Omental fat pad (tissue), 4 donors: Measurements from ENCODE around the gene ITM2C. TPM values are rescaled to one million over a fixed set of nuclear protein-coding genes. Genes with fewer than 3 reads are reported as not detected.

Source experiments
- ATAC-seq: fragments of 150-250 bp; one replicate; pipeline ENCODE4 v1.9.1; 2016; ENCODE audit warnings: mild to moderate bottlenecking, moderate library complexity; ENCODE audit not compliant: low FRiP score
- DNase-seq: peaks from one replicate; pipeline ENCODE4 v3.0.0-alpha.2; 2019; ENCODE audit warnings: low spot score
- total RNA-seq, 4 donors: library from RNA; depleted of rRNA; stranded (reverse); fragments of >200 nt; gene quantifications; one replicate each; pipeline ENCODE4 v1.1.0, GENCODE V29; 2016
- TF ChIP-seq, protein P1 (sequence below), 3 donors: fragments of 450-650 bp; IDR thresholded peaks; one replicate each; pipeline ENCODE4 v1.5.1; 2016 to 2017; ENCODE audit warnings: antibody characterized with exemption in 3 of 3, mild to moderate bottlenecking in 3 of 3, moderate library complexity in 2 of 3

ITM2C gene
- total RNA-seq, 4 donors from 2014 or later: 17.9 to 35.9 (median 28.8) TPM

DNA sequence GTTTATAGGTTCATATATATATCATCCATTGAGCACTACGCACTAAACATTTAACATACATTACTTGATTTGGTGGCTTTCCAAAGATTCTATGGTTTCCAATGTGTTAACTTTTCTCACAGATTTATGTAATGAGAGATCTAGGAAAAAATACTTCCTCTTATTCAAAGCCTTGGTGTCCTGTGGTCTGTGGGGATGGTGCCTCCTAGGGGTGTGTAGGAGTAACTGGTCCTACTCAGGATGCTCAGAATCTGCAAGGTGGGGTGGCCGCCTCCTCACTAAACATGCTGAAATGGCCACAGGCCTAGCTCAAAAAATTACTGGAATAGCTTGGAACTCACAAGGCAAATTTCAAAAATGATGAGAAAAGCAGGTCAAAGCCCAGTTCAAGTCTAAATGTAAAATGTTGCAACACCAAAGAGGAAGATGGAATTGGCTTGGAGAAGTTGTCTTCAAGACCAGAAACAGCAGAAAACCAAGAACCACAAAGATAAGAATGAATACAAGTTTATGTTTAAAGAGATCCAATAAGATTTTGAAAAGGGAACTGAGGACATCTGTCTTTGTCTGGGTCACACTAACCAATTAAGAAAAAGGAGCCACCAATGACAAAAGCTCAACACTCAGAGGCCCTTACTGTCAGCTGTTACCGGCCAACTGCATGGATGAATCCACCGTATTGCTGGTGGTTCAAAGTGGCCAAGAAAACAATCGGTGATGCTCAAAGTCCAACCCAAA, 48.8 kb downstream of the ITM2C start:
- TF ChIP-seq, protein P1, sequence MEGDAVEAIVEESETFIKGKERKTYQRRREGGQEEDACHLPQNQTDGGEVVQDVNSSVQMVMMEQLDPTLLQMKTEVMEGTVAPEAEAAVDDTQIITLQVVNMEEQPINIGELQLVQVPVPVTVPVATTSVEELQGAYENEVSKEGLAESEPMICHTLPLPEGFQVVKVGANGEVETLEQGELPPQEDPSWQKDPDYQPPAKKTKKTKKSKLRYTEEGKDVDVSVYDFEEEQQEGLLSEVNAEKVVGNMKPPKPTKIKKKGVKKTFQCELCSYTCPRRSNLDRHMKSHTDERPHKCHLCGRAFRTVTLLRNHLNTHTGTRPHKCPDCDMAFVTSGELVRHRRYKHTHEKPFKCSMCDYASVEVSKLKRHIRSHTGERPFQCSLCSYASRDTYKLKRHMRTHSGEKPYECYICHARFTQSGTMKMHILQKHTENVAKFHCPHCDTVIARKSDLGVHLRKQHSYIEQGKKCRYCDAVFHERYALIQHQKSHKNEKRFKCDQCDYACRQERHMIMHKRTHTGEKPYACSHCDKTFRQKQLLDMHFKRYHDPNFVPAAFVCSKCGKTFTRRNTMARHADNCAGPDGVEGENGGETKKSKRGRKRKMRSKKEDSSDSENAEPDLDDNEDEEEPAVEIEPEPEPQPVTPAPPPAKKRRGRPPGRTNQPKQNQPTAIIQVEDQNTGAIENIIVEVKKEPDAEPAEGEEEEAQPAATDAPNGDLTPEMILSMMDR (IDR thresholded peaks at IDR 0.05): no peak
- DNase-seq: no peak
- no peak for ATAC-seq

DNA sequence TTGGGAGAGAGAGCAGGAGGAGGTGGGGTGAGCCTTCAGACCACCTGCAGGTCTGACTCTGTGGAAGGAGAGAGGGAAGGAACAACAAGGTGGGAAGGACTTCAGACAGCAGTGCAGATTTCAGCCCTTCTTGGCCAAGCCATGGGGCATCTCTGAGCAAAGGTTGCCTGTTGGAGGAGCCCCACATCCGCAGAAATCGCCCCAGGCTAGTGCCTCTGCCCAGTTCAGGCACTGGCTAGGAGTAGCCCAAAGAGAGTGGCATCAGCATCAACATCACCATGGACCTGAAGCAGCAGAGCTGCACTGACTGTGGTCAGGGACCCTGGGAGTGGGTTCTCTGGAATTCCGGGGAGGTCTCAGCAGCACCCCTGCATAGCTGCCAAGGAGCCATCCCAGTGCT, 50.1 kb downstream of the ITM2C start:
- DNase-seq (peak; percentile 3), ATAC-seq (no peak)
- TF ChIP-seq, protein P1 (IDR thresholded peaks at IDR 0.05): no peak

DNA sequence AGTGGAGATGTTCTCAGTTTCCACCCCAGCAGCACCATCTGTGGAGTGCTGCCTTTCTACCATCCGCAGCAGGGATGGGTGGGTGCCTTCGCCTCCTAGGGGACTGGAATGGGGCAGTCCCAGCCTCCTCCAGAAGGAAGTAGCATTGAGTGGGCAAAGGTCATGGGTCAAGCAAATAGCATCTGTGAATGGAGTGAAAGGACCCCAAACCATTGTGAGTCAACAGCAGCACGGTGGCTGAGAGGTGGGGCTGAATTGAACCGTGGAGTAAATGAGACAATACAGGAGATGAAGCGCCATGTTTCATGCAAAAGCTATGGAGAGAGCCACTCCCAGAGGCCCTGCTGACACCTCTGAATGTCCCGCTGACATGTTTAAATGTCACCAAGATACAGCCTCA, 50.6 kb downstream of the ITM2C start:
- DNase-seq (peak; percentile 19), ATAC-seq (no peak)
- TF ChIP-seq, protein P1 (IDR thresholded peaks at IDR 0.05): no peak

DNA sequence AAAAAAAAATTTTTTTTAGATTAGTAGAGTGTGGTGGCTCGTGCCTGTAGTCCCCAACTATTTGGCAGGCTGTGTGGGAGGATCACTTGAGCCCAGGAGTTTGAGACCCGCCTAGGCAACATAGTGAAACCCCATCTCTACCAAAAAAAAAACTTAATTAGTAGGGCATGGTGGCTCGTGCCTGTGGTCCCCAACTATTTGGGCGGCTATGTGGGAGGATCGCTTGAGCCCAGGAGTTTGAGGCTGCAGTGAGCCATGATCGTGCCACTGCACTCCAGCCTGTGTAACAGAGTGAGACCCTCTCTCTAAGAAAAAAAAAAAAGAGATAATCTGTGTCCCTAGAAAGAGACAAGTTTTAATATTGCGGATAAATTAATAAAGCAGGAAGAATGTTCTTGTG, 51.5 kb downstream of the ITM2C start:
- TF ChIP-seq, protein P1 (IDR thresholded peaks at IDR 0.05): no peak
- DNase-seq (no peak), ATAC-seq (no peak)

GRCh38 chr2:230919240-230919639, 54.5 kb downstream of the ITM2C start:
- TF ChIP-seq, protein P1 (IDR thresholded peaks at IDR 0.05): no peak
- DNase-seq (no peak), ATAC-seq (no peak)

DNA sequence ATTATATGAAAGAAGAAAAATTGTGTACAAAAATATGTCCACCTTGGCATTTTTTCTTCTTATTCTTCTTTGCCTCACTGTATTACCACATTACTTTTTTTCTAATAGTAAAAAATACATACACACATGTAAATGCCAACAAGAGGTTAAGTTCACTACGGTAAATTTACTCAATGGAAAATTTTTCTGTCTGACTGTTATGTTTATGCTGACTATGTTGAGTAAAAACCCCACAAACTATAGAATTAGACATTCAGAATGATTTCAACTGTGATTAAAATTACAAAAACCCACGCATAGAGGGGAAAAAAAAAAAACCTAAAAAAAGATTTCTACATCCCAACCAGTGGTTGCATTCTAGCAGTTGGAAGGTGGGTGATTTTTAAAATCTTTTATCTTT, 54.9 kb downstream of the ITM2C start:
- no peak for DNase-seq
- TF ChIP-seq, protein P1 (IDR thresholded peaks at IDR 0.05): no peak
- no peak for ATAC-seq

DNA sequence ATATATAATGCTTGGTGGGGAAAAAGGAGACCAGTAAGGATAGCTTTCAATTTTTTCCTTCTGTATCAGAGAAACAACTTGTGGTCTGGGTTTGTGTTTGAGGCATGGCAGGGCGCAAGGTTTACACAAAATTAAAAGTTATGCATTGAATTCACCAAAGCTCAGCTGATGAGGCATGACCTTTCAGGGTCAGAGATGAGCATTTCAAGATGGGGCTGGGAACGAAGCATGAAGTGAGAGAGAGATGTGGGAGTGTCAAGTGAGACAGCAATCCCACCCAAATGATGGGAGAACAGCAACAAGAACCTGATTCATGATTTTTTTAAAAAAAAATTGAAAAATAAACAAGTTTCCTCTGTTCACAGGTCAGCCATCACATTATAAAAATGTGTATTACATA, 55.4 kb downstream of the ITM2C start:
- TF ChIP-seq, protein P1 (IDR thresholded peaks at IDR 0.05): no peak
- DNase-seq: no peak
- ATAC-seq: no peak
